Activated T-helper 2 cell treated with anti-CD3 and anti-CD28 coated beads, Interferon-gamma antibody, Interleukin-2, Interleukin-4, amounts not matched to agents 10 μg/mL and 5 μg/mL and 100 μg/mL, durations not matched to agents 14 hours and 24 hours and 36 hours (primary cell): ENCODE data around the gene IREB2. TPM values are rescaled to one million over a fixed set of nuclear protein-coding genes. Genes with fewer than 3 reads are reported as not detected.

Source experiments
- DNase-seq: peaks from one replicate; pipeline ENCODE4 v3.0.0; 2021; ENCODE audit warnings: low spot score
- H3K27ac Mint-ChIP-seq: one replicate; pipeline ENCODE4 v1.8.0; 2021; ENCODE audit warnings: mixed read lengths
- H3K27me3 Mint-ChIP-seq: one replicate; pipeline ENCODE4 v1.8.0; 2021; ENCODE audit warnings: low read depth, mixed read lengths
- H3K36me3 Mint-ChIP-seq: one replicate; pipeline ENCODE4 v1.8.0; 2021; ENCODE audit warnings: low read depth, mixed read lengths
- H3K4me1 Mint-ChIP-seq: one replicate; pipeline ENCODE4 v1.8.0; 2021; ENCODE audit warnings: low read depth, mixed read lengths
- H3K4me3 Mint-ChIP-seq: one replicate; pipeline ENCODE4 v1.8.0; 2021; ENCODE audit warnings: low read depth, mild to moderate bottlenecking, moderate library complexity, mixed read lengths
- H3K9me3 Mint-ChIP-seq: one replicate; pipeline ENCODE4 v1.8.0; 2021; ENCODE audit warnings: mixed read lengths
- intact Hi-C: fragments of 100-400 bp; cut with micrococcal nuclease; formaldehyde crosslinking; loops from one replicate; pipeline ENCODE4 v1.15.1; 2023
- total RNA-seq: library from RNA; stranded (reverse); gene quantifications from 2 replicates; pipeline ENCODE4 v1.2.3, GENCODE V29; 2022

IREB2 gene, protein sequence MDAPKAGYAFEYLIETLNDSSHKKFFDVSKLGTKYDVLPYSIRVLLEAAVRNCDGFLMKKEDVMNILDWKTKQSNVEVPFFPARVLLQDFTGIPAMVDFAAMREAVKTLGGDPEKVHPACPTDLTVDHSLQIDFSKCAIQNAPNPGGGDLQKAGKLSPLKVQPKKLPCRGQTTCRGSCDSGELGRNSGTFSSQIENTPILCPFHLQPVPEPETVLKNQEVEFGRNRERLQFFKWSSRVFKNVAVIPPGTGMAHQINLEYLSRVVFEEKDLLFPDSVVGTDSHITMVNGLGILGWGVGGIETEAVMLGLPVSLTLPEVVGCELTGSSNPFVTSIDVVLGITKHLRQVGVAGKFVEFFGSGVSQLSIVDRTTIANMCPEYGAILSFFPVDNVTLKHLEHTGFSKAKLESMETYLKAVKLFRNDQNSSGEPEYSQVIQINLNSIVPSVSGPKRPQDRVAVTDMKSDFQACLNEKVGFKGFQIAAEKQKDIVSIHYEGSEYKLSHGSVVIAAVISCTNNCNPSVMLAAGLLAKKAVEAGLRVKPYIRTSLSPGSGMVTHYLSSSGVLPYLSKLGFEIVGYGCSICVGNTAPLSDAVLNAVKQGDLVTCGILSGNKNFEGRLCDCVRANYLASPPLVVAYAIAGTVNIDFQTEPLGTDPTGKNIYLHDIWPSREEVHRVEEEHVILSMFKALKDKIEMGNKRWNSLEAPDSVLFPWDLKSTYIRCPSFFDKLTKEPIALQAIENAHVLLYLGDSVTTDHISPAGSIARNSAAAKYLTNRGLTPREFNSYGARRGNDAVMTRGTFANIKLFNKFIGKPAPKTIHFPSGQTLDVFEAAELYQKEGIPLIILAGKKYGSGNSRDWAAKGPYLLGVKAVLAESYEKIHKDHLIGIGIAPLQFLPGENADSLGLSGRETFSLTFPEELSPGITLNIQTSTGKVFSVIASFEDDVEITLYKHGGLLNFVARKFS
- total RNA-seq: 97.8 and 101 TPM in 2 replicates

- intact Hi-C loops: loop anchor here (2.0 to 10.0 kb wide), 6 partner anchors 69 to 434 kb away; partner anchors contain the start of genes HYKK, MORF4L1, PSMA4 and SKIC8
- H3K27ac Mint-ChIP-seq: peak within 1 kb of the TSS; percentile 94
- no peaks in the 10 kb centered on the region for H3K27me3 Mint-ChIP-seq
- DNase-seq: peak; percentile 98
- peaks cover 38% of the 10 kb centered on the region for H3K4me1 Mint-ChIP-seq
- peaks cover 32% of the 10 kb centered on the region for H3K36me3 Mint-ChIP-seq
- peak within 1 kb of the TSS; percentile 87 for H3K4me3 Mint-ChIP-seq
- no peaks in the 10 kb centered on the region for H3K9me3 Mint-ChIP-seq
These were observed at the start of gene IREB2 for GRCh38 chr15:78437762-78438618. Gene IREB2 (plus strand): TSS chr15:78438216. CDS start chr15:78438338, 122 bp downstream.

DNA sequence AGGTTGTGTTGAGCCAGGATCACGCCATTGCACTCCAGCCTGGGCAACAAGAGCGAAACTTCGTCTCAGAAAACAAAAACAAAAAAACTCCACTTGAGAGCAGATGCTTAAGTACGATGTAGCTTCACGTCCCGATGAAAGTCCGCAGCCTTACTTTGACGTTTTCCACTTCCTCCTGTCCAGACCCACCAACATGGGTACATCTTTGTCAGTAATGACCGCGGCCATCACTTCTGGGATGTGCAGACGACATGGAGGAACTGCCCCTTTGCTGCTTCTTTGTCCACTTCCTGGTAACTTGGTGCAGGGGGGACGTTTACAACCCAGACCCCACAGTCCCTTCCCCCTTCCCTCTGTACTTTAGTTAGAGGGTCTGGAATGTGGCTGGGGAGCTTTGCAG lies 49.2 kb upstream of the IREB2 start:
- peaks cover 20% of the 10 kb centered on the region for H3K27me3 Mint-ChIP-seq
- no peak overlapping the region for H3K4me3 Mint-ChIP-seq
- DNase-seq: no peak
- H3K36me3 Mint-ChIP-seq: no peaks in the 10 kb centered on the region
- H3K9me3 Mint-ChIP-seq: no peaks in the 10 kb centered on the region
- intact Hi-C loops: no loop called here
- H3K4me1 Mint-ChIP-seq: no peaks in the 10 kb centered on the region
- no peak overlapping the region for H3K27ac Mint-ChIP-seq

- H3K36me3 Mint-ChIP-seq: no peaks in the 10 kb centered on the region
These were observed 48.7 kb upstream of the IREB2 start for GRCh38 chr15:78389322-78389721.

GRCh38 chr15:78389738-78390137 lies 48.3 kb upstream of the IREB2 start:
- peaks cover 18% of the 10 kb centered on the region for H3K27me3 Mint-ChIP-seq
- H3K9me3 Mint-ChIP-seq: no peaks in the 10 kb centered on the region

More at GRCh38 chr15:78389322-78389721, 48.7 kb upstream of the IREB2 start:
- DNase-seq: no peak
- intact Hi-C loops: no loop called here
- no peak overlapping the region for H3K27ac Mint-ChIP-seq
- no peaks in the 10 kb centered on the region for H3K9me3 Mint-ChIP-seq
- peaks cover 18% of the 10 kb centered on the region for H3K27me3 Mint-ChIP-seq
- no peak overlapping the region for H3K4me3 Mint-ChIP-seq
- no peaks in the 10 kb centered on the region for H3K4me1 Mint-ChIP-seq

GRCh38 chr15:78390242-78390641 lies 47.8 kb upstream of the IREB2 start:
- Mint-ChIP-seq H3K9me3 (no peaks in the 10 kb centered on the region), H3K4me1 (no peaks in the 10 kb centered on the region), H3K4me3 (no peak overlapping the region), H3K36me3 (no peaks in the 10 kb centered on the region), H3K27ac (no peak overlapping the region), H3K27me3 (peaks cover 14% of the 10 kb centered on the region)
- DNase-seq: no peak
- intact Hi-C loops: no loop called here

More at GRCh38 chr15:78389738-78390137, 48.3 kb upstream of the IREB2 start:
- Mint-ChIP-seq H3K36me3 (no peaks in the 10 kb centered on the region), H3K4me1 (no peaks in the 10 kb centered on the region), H3K4me3 (no peak overlapping the region), H3K27ac (no peak overlapping the region)
- DNase-seq: no peak
- intact Hi-C loops: no loop called here

GRCh38 chr15:78390826-78391225 lies 47.2 kb upstream of the IREB2 start:
- Mint-ChIP-seq H3K36me3 (no peaks in the 10 kb centered on the region), H3K9me3 (no peaks in the 10 kb centered on the region), H3K27me3 (peaks cover 14% of the 10 kb centered on the region), H3K4me3 (no peak overlapping the region), H3K27ac (no peak overlapping the region), H3K4me1 (no peaks in the 10 kb centered on the region)
- no peak for DNase-seq
- intact Hi-C loops: no loop called here

DNA sequence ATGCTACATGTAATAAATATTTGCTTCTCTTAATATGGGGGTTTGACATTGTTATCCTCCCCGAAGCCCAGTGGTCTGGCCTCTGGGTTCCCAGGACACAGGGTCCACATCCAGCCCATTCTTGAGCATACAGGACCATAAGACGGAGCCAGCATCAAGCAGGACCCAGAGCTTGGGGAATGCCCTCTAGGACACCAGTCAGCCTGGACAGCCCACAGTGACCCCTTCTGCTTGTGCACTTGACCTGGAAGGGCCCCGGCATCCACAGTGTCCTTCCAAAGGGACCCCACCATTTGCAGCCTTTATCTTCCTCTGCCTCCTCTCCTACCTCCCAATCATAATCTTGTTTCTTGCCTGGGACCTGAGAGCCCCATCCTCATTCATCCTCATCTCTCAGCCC lies 46.2 kb upstream of the IREB2 start:
- H3K4me3 Mint-ChIP-seq: no peak overlapping the region
- no peaks in the 10 kb centered on the region for H3K9me3 Mint-ChIP-seq
- no peaks in the 10 kb centered on the region for H3K36me3 Mint-ChIP-seq
- intact Hi-C loops: no loop called here
- H3K27ac Mint-ChIP-seq: no peak overlapping the region
- H3K27me3 Mint-ChIP-seq: peaks cover 10% of the 10 kb centered on the region
- no peak for DNase-seq
- H3K4me1 Mint-ChIP-seq: no peaks in the 10 kb centered on the region

DNA sequence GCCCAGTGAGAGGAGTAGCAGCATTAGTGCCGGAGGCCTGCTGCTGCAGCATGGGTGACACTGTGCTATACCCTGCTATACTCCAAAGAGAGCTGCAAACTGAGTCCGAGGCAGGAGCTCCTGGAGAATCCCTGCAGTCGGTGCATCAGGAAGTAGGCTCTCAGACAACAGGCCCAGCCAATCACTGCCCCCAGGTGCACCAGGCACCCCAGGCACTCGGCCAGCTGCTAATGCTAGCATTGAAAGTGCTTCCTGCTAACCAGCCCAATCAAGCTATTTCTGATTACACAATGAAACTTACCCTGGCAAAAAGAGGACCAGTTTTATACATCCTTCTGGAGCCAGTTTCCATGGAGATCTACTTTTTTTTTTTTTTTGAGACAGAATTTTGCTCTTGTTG lies 45.6 kb upstream of the IREB2 start:
- H3K27me3 Mint-ChIP-seq: peaks cover 7% of the 10 kb centered on the region
- H3K36me3 Mint-ChIP-seq: no peaks in the 10 kb centered on the region
- DNase-seq: no peak
- H3K27ac Mint-ChIP-seq: no peak overlapping the region
- no peaks in the 10 kb centered on the region for H3K9me3 Mint-ChIP-seq
- no peak overlapping the region for H3K4me3 Mint-ChIP-seq
- intact Hi-C loops: no loop called here
- no peaks in the 10 kb centered on the region for H3K4me1 Mint-ChIP-seq

DNA sequence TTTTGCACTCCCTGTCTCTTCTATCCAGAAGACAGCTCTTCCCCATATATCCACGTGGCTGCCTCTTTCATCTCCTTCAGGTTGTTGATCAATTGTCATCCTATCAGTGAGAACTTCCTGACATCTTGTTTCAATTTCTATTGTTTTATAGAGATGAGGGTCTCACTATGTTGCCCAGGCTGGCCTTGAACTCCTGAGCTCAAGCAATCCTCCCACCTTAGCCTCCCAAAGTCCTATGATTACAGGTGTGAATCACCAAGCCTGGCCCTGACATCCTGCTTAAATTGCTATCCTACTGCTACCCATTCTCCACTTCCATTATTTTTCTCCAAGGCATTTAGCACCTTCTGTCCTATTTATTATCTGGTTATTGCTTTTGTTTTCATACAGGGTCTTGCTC lies 44.9 kb upstream of the IREB2 start:
- intact Hi-C loops: no loop called here
- Mint-ChIP-seq H3K9me3 (no peaks in the 10 kb centered on the region), H3K27ac (no peak overlapping the region), H3K27me3 (peaks cover 5% of the 10 kb centered on the region), H3K4me1 (no peaks in the 10 kb centered on the region), H3K4me3 (no peak overlapping the region), H3K36me3 (no peaks in the 10 kb centered on the region)
- DNase-seq: no peak

GRCh38 chr15:78394026-78394425 lies 44.0 kb upstream of the IREB2 start:
- H3K4me1 Mint-ChIP-seq: no peaks in the 10 kb centered on the region
- no peaks in the 10 kb centered on the region for H3K9me3 Mint-ChIP-seq
- no peak overlapping the region for H3K27ac Mint-ChIP-seq
- H3K4me3 Mint-ChIP-seq: no peak overlapping the region
- intact Hi-C loops: no loop called here
- DNase-seq: no peak
- no peaks in the 10 kb centered on the region for H3K36me3 Mint-ChIP-seq
- H3K27me3 Mint-ChIP-seq: peaks cover 5% of the 10 kb centered on the region

- no peak for DNase-seq
- Mint-ChIP-seq H3K36me3 (no peaks in the 10 kb centered on the region), H3K27me3 (peaks cover 2% of the 10 kb centered on the region), H3K27ac (no peak overlapping the region), H3K4me1 (no peaks in the 10 kb centered on the region), H3K4me3 (no peak overlapping the region), H3K9me3 (no peaks in the 10 kb centered on the region)
- intact Hi-C loops: no loop called here
These were observed 42.9 kb upstream of the IREB2 start for GRCh38 chr15:78394981-78395616.
